ENCODE measurements around the gene PGGHG.

Gene PGGHG

DNA sequence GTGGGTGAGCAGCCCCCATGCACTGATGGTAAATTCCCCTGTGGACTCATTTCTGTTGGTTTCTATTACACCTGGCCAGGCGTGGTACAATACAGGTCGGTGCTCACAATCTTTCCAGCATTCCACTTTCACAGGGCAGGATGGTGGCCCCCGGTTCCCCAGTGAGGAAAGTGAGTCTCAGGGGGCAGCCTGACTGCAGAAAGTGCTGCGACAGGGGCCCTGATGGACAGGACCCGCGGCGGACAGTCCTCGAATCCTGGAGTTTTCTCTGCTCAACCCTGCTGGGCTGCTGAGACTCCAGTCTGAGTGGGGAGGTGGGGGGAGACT, 3.1 kb upstream of the PGGHG start:
- no peak for DNase-seq

DNA sequence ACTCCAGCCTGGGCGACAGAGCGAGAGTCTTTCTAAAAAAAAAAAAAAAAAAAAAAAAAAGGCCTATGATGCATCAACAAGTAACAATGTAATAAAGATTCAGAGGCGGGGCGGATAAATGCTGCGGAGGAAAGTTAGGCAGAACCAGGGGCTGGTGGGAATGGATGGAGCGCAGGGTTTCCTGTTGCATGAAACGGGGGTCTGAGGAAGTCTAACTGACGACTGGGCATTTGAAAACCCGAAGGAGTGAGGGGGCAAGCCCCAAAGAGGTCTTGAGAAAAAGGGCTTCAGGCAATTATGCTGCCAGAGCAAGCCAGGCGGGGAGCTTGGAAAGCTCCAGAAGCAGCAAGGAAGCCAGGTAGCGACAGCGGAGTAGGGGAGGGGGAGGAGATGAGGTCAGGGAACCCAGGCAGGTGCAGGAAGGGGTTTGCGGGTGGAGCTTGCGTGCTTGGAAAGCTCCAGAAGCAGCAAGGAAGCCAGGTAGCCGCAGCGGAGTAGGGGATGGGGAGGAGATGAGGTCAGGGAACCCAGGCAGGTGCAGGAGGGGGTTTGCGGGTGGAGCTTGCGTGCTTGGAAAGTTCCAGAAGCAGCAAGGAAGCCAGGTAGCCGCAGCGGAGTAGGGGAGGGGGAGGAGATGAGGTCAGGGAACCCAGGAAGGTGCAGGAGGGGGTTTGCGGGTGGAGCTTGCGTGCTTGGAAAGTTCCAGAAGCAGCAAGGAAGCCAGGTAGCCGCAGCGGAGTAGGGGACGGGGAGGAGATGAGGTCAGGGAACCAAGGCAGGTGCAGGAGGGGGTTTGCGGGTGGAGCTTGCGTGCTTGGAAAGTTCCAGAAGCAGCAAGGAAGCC, 1.7 kb upstream of the PGGHG start:
- peak; percentile 26 for DNase-seq

- no peak for DNase-seq
Measured at GRCh38 chr11:287821-288477, 977 bp upstream of the PGGHG start.

GRCh38 chr11:289398-289711, 429 bp downstream of the PGGHG start:
- no peak for DNase-seq

DNA sequence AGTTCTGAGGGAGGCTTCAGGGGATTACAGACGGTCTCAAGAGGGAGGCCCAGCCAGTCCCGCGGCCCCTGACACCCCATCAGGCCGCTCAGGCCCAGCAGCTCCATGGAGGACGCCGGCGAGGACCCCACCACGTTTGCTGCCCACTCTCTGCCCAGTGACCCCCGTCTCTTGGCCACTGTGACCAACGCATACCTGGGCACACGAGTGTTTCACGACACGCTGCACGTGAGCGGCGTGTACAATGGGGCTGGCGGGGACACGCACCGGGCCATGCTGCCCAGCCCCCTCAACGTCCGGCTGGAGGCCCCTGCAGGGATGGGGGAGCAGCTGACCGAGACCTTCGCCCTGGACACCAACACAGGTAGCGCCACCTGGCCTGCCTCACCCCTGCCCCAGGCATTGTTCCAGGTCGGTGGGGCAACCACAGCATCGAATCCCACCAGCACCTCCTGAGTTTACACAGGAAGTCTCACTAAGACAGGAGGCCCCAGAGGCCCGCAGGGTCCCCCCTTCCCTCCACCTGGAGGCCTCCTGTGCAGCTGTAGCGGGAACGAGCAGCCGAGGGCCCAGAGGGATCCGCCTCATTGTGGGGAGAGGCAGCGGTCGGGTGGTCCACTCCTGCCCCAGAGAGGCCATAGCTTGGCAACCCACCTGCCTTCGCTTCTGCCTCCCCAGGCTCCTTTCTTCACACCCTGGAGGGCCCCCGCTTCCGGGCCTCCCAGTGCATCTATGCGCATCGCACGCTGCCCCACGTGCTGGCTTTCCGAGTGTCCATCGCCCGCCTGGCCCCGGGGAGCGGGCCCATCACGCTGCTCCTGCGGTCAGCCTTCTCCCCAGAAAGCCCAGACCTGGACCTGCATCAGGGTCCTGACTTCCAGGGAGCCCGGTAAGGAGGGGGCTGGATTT, 1.0 kb downstream of the PGGHG start:
- no peak for DNase-seq

- no peak for DNase-seq
Measured at GRCh38 chr11:290621-291231, 1.8 kb downstream of the PGGHG start.

DNA sequence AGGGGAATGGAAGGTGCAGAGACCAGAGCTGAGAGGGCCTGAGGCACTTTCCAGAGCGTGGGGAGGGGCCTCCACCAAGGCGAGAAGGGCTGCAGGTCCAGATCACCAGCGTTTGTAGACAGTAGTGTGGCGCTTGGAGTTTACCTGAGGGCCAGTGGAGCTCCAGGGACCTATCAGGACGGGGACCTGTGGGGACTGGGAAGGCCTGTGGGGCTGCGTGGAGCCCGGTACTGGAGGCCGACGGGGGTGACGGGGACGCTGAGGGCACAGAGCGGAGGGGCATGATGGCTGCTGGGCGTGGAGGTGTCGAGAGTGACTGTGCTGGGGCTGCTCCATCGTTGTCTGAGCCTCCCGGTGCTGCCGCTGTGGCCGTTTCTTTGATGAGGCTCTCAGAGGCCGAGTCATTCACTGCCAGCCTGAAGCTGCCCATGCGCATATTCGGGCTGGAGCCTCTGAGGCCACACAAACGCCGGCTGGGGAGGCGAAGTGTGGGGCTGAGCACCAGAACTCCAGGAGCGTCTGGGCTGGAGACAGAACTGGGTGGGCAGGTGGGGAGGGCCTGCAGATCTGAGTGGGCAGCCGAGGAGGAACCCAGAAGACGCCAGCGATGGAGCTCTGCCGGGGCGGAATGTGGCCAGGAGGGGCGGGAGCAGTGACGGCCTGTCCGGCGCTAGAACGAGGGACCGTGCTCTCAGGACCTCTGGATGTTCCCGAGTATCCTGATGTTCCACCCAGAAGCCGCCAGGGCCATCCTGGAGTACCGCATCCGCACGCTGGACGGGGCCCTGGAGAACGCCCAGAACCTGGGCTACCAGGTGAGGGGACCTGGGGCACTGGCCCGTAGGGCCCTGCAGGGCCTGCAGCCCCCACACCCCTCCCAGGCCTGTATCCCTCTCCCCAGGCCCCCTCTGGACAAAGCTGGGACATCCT, 2.6 kb downstream of the PGGHG start:
- DNase-seq, result no peak

DNA sequence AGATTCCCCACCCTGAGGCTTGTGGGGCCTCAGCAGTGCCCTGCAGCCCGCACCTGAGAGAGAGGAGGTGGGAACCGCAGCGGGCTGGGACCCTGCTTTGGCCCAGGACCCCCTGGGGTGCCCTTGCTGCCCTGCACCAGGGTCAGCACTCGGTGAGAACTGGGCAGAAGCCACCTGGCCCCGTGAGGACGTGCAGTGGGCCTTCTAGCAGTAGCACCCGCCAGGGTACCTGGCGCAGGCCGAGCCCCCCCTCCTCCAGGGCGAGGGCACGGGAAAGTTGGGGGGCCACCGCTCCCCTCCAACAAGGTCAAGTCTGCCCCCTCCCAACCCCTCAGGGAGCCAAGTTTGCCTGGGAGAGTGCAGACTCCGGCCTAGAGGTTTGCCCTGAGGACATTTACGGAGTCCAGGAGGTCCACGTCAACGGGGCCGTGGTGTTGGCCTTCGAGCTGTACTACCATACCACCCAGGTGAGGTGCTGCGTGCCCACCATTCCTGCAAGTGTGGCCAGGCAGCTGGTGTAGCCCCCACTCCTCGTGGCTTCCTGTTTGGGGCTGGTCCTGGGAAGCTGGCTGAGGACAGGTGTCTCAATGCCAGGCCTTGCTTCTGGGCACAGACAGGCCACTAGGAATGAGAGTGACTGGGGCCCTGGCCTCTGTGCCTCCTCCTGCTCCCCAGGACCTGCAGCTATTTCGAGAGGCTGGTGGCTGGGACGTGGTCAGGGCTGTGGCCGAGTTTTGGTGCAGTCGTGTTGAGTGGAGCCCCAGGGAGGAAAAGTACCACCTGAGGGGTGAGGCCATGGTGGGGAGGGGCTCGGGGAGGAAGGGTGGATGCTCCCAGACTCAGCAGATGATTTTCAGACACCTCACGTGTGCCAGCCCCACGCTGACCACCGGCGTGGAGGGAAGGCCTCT, 3.5 kb downstream of the PGGHG start:
- DNase-seq, result no peak

- no peak for DNase-seq
Measured at GRCh38 chr11:293271-293851, 4.4 kb downstream of the PGGHG start.

DNA sequence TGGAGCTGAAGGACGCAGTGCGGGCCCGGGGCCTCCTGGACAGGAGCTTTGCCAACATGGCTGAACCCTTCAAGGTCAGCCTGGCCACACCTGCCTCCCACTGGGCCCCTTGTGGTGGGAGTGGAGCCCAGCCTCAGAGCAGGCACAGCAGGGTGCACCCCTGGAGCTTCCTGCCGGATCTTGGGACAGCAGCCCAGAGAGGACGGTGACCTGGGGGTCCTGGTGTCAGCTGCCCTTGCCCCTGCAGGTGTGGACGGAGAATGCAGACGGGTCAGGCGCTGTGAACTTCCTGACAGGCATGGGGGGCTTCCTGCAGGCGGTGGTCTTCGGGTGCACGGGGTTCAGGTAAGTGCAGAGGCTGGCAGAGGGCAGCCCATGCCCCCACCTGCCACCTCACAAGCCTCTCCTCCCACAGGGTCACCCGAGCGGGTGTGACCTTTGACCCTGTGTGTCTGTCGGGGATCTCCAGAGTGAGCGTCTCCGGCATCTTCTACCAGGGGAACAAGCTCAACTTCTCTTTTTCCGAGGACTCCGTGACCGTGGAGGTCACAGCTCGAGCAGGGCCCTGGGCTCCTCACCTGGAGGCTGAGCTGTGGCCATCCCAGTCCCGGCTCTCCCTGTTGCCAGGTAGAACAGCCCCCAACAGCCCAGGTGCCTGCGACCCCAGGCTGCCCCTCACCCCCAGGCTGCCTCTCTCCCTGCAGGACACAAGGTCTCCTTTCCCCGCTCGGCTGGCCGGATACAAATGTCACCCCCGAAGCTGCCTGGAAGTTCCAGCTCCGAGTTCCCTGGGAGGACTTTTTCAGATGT, 5.1 kb downstream of the PGGHG start:
- DNase-seq, result no peak

DNA sequence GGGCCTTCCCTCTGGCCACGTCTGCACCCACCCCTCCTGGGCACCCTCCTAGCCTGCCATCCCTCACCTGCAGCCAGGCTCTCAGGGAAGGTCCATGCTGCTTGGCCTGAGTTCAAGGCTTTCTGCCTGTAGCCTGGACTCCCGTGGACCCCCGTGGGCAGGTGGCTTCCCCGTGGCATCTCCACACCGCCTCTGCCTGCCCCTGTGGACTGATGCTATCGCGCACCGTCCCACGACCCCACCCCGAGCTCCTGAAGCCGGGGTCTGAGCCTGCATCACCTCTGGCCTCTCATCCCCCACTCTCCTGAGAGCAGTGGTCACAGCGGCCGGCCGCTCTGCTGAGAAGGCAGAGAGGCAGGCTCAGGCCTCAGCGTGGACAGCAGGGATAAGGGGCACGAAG, 5.9 kb downstream of the PGGHG start:
- DNase-seq, result no peak

DNA sequence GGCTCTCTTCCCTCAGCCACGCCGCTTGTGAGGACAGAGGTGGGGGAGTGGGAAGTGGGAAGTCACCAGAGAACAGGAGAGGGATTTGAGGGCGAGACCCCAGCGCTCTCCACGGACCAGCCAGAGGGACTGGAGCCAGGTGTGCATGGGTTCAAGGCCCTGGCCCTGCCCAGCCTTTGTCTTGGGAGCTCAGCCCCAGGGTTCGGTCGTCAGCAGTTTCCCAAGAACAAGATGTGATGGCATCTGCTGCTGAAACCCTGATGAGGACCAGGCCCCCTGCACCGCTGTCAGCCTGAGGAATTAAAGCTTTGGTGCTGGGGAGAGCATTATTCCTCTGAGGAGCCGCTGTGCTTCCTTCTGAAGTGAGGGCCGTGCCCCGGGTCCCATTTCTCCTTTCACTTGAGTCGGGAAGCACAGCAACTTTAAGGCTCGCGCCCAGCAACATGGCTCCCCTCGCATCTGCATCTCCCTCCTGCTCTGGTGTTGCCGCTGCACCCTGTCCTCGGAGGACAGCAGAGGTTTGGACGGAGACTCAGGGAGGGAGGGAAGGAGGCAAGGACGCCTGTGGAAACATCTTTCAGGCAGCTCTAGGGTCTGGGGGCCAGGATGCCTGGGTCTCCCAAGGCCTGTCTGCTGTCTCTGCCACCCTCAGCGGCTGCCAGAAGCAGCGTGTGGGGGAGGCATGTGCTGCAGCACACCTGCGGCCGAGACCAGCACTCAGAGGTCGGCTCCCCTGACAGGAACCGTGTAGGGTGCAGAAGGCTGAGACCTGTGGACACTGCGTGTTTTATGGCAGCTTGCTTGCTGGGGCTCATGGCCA, 6.6 kb downstream of the PGGHG start:
- DNase-seq, result no peak

DNA sequence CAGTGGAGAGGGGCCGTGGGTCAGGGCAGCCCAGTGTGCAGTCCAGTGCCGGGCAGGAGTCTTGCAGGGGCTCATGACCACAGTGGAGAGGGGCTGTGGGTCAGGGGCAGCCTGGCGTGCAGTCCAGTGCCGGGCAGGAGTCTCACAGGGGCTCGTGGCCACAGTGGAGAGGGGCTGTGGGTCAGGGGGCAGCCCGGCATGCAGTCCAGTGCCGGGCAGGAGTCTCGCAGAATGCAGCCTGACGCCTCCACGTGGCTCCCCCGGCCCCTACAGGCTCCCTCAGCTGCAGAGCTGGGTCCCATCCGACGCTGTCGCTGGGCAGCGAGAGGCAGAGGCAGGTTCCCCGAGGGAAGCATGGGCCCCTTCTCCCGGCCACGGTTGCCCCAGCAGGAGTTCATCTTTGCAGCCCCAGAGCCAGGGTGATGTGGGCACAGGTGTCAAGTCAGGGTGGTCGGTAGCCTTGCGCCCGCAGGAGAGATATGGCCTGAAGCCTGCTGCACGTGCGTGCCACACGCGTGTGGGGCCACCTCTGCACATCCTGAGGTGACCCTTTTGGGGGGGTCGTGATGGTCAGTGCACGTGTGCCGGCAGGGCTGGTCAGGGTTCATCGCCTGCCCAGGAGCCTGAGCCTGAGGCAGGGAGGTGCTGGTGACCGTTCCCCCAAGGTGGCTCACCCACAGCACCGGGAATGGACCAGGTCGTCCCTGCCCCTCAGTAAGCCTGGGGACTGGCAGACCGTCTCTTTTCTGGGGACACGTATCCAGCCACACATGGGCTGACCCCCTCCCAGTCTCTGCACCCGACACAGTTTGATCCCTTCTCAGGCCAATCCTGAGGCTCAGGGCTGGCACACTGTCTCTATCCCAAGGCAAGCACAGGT, 7.5 kb downstream of the PGGHG start:
- no peak for DNase-seq

DNA sequence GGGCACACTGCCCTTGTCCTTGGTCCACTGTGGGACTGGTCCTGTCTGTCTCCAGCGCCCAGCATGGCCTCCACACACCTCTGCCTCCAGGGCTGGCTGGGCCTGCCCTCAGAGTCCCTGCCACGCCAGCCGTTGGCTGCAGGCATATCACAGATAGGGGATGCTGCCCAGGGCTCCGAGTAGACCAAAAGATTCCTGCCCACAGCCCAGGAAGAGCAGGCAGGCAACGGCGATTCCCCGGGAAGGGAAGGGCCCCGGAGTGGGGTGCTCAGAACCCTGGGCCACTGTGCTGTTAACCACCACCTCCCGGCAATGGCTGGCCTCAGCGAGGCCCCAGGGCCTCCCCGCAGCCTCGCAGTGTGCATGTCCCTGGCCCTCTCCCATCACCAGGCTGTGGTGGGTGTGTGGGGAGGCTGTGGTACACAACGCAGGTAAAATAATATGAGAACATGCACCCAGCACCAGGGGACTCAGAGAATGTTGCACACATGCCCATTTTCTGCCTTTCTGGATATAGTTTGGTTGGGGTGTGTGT, 8.2 kb downstream of the PGGHG start:
- DNase-seq, result no peak

DNA sequence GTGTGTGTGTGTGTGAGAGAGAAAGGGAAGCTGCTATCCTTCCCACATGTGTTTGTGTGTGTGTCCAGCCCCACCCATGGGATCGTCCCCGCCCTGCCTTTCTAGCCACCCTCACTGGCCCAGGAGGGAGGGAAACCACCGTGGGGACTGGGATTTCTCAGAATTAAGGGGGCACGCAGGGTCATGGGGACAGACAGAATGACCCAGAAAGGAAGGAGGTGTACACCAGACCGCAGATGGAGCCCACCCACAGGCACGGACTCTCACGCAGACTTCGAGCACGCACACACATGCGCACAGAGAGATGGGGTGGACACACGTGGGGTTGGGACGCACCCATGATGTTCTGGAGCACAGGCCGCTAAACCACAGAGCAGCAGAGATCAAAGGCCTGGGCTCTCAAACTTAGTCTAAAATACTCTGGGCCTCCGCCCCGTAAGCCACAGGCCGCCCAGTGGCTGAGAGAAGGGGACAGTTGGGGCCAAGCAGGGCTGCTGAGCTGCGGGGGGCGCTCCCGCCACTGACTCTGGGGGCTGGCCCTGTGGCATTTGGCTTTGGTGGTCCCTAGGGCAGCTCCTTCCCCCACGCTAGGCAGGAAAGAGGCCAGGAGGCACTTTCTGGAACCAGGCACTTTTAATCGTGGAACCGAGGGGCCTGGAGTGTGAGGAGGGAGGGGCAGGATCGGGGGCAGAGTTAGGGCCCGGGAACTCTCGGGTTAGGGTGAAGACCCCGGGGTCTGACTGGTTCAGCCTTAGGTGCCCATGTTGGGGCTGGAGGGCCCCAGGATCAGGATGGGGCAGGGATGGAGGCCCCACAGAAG, 8.9 kb downstream of the PGGHG start:
- no peak for DNase-seq

DNA sequence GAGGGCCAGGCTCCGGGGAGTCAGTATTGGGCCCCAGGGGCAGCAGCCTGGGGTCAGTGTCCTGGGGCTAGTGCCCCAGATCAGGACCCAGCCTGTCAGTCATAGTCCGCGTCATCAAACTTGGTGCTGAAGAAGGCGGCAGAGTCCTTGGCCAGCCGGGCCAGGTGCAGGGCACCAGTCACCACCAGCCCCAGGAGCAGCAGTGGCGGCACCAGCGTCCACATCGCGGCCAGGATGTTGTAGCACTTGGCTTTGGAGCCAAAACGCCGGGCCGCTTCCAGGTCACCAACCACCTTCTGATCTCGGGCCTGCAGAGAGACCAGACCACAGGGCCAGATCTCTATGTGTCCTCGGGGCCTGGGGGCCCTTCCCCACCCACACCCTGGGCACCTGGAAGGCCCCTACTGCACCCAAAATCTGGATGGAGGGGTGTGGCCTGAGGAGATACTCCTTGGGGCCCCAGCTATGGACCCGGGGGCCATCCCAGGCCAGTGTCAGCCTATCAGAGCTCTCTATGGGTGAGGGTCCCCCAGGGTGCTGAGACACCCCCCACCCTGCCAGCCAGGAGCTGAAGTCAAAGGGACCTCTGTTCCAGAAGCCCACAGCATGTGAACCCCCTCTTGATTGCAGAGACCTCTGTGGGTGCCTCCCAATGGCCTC, 9.6 kb downstream of the PGGHG start:
- no peak for DNase-seq

Data from NCI-H2029 (cell line).